GM12874 (cell line): ENCODE measurements around the gene DCUN1D2.

ENCODE experiments used
- TF ChIP-seq, protein P1 (sequence below): IDR thresholded peaks from 2 replicates; pipeline ENCODE4 v1.5.1; 2011; ENCODE audit warnings: low read depth, mild to moderate bottlenecking, control low read depth, low read length, moderate library complexity; ENCODE audit not compliant: insufficient read depth

Gene DCUN1D2

DNA sequence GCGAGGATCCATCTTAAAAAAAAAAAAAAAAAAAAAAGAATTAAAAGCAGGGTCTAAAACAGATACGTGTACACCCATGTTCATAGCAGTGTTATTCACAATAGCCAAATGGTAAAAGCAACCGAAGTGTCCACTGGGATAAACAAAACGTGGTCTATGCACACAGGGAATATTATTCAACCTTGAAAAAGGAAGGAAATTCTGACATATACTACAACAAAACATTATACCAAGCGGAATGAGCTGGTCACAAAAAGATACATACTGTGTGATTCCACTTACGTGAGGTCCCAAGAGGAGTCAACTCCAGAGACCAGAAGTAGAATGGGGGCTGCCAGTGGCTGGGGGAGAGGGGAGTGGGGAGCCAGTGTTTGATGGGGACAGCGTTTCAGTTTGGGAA is 22.5 kb downstream of the DCUN1D2 start:
- TF ChIP-seq, protein P1, sequence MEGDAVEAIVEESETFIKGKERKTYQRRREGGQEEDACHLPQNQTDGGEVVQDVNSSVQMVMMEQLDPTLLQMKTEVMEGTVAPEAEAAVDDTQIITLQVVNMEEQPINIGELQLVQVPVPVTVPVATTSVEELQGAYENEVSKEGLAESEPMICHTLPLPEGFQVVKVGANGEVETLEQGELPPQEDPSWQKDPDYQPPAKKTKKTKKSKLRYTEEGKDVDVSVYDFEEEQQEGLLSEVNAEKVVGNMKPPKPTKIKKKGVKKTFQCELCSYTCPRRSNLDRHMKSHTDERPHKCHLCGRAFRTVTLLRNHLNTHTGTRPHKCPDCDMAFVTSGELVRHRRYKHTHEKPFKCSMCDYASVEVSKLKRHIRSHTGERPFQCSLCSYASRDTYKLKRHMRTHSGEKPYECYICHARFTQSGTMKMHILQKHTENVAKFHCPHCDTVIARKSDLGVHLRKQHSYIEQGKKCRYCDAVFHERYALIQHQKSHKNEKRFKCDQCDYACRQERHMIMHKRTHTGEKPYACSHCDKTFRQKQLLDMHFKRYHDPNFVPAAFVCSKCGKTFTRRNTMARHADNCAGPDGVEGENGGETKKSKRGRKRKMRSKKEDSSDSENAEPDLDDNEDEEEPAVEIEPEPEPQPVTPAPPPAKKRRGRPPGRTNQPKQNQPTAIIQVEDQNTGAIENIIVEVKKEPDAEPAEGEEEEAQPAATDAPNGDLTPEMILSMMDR = no peak

DNA sequence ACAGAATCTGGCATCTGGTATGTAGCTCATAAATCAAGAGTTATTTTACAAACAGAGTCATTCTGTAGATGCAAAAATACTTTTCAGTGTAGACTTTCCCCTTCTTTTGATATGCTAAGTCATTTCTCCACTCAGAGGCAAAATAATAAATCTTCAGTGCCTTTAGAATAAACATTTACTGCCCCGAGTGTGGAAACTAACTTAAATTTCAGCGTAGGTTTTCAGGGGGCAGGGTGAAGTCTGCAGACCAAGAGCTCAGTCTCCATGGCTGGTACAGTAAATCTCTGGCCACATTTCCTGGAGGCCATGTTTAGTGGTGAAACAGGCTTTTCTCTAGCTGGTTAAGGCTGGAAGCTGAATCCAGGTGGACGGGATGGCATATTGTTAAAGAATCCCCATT is 24.1 kb downstream of the DCUN1D2 start:
- TF ChIP-seq, protein P1 = no peak

DNA sequence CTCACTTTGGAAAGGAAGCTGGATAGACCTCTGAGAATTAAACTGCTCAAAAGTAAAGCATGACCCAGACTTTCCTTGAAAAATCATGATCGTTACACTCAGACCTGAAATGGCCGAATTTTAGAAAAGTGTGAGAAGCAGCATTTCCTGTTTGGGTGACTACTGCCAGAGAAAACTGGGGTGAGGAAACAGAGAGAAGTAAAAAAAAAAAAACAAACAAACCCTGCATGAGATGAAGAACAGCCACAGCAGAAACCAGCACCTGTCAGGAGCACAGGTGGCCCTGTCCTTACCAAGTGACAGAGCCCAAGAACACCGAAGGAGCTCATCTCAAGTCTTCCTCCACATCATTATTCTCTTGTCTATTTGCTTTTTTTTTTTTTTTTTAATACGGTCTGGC is 25.2 kb downstream of the DCUN1D2 start:
- TF ChIP-seq, protein P1 = no peak

DNA sequence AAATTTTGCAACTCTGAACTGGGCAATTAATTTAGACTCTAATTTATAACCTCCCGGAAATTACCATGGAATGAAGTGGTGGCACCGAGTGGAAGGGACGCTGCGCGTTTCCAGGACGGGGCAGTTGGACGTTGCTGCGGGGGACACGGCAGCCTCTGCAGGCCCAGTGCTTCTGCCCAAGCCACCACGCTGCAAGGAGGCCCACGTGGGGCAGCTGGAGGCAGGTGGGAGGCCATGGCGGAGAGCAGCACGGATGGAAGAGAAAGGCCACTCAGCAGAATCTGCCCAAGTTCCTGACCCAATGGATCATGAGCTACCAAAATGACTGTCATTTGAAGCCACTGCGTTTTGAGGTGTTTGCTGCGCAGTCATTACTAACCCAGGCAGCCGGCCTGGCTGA is 26.0 kb downstream of the DCUN1D2 start:
- TF ChIP-seq, protein P1 = no peak

DNA sequence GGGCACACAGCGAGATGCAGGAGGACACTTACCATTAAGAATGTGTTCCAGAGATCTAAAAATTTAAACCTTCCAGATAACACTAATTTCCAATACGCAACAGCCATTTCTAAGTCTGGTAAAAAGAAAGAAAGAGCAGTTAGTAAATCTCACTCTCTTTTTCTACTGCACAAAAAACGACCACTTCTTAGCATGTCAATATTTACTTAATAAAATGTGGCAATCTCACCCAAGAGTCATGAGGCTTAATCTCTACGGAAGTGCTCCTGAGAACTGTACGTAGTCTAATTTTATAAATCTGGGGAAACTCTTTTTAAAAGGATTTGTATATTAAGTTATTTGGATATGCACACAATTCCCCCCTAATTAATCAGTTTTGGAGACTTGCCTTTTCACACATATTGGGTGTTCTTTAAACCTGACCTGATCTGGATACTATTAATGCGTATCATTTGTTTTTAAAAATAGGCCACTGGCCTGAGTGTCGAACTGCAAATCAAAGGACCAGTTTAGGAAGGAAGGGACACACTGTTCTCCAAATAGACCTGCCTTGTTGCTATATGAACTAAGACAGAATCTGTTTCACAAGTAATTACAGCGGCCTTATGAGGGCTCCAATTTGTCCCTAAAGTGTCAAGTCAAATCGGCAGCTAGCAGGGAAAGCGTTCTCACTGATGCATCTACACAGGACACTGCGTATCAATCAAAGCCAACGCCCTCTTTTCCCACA is 29.3 kb downstream of the DCUN1D2 start:
- TF ChIP-seq, protein P1 = no peak

DNA sequence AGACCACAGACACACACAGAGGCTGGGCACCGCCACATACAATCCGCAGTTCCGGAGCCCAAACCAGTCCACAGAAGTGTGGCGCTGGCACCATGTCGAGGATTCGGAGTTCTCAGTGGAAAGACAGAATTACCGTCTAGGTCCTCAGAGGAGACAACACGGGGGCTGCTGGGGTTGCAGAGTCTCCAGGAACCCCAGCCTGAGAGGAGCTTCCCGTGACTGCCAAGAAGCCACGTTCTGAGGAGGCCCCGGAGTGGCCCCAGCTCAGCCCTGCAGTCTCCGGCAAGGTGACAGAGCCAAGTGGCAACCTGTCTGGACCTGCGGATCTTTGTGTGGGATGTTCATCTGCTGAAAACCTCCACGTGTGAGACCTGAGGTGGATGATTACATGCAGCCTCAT is 29.9 kb downstream of the DCUN1D2 start:
- TF ChIP-seq, protein P1 = no peak

DNA sequence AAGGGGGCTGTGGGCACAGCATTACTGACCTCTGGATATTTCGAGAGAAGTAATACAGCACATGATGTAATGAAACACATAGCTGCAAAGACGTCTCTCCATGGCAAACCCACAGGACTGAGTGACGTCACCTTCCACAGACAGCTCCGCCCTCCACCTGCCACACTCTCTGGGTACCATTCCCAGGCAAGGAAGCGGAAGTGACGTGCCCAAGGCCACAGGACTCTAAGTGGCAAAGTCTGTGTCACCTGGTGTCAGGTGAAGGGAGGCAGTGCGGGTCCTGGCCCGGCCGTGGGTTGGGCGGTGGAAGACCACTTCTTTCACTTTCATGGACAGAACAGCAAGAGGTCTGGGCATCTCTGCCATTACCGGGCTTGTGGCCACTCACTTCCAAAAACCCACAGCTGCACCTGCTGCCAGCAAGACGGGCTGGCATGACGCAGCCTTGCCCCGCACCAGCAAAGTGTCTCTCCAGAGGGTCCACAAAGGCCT is 30.4 kb downstream of the DCUN1D2 start:
- TF ChIP-seq, protein P1 = no peak
